Loucy (cell line): Measurements from ENCODE around the gene BRSK2.

Experiments
- H2AFZ ChIP-seq: fragments of 200-600 bp; sonication (generic); 2 replicates; pipeline ENCODE4 v1.6.0; 2016; ENCODE audit warnings: antibody characterized with exemption, mild to moderate bottlenecking, low read length, moderate library complexity
- H3F3A ChIP-seq: fragments of 200-600 bp; 2 replicates; pipeline ENCODE4 v1.6.0; 2016; ENCODE audit warnings: antibody characterized with exemption, low read depth, mild to moderate bottlenecking
- H3K27me3 ChIP-seq: fragments of 200-600 bp; sonication (generic); 2 replicates; pipeline ENCODE4 v1.6.1; 2014; ENCODE audit warnings: low read length, mild to moderate bottlenecking; ENCODE audit not compliant: insufficient read depth, poor library complexity, severe bottlenecking
- H3K36me3 ChIP-seq: fragments of 200-600 bp; sonication (generic); 2 replicates; pipeline ENCODE4 v1.6.1; 2016; ENCODE audit warnings: low read length; ENCODE audit not compliant: insufficient read depth
- H3K4me1 ChIP-seq: fragments of 200-600 bp; sonication (generic); 2 replicates; pipeline ENCODE4 v1.5.1; 2014; ENCODE audit warnings: low read length, mild to moderate bottlenecking; ENCODE audit not compliant: insufficient read depth, poor library complexity, severe bottlenecking
- H3K4me2 ChIP-seq: fragments of 200-600 bp; sonication (generic); 2 replicates; pipeline ENCODE4 v1.6.0; 2014; ENCODE audit warnings: antibody characterized with exemption, low read length, low read depth, mild to moderate bottlenecking; ENCODE audit not compliant: poor library complexity, severe bottlenecking
- H3K4me3 ChIP-seq: fragments of 200-600 bp; sonication (generic); 2 replicates; pipeline ENCODE4 v1.5.1; 2014; ENCODE audit warnings: low read length, mild to moderate bottlenecking, mixed read lengths; ENCODE audit not compliant: poor library complexity, severe bottlenecking
- H3K79me2 ChIP-seq: fragments of 200-600 bp; sonication (generic); 2 replicates; pipeline ENCODE4 v1.6.1; 2014; ENCODE audit warnings: low read length; ENCODE audit not compliant: insufficient read depth
- H3K9ac ChIP-seq: fragments of 200-600 bp; sonication (generic); 2 replicates; pipeline ENCODE4 v1.6.0; 2014; ENCODE audit warnings: mild to moderate bottlenecking, low read depth, low read length, moderate library complexity; ENCODE audit not compliant: poor library complexity, severe bottlenecking
- H3K9me2 ChIP-seq: fragments of 200-600 bp; sonication (generic); replicated peaks from 2 replicates; pipeline ENCODE4 v1.6.1; 2016; ENCODE audit warnings: low read depth, low read length, mixed read lengths
- H3K9me3 ChIP-seq: fragments of 200-600 bp; sonication (generic); 2 replicates; pipeline ENCODE4 v1.6.1; 2014; ENCODE audit warnings: mild to moderate bottlenecking, antibody characterized with exemption, low read length, low read depth; ENCODE audit not compliant: insufficient read depth
- H4K20me1 ChIP-seq: fragments of 200-600 bp; sonication (generic); 2 replicates; pipeline ENCODE4 v1.6.0; 2014; ENCODE audit warnings: antibody characterized with exemption, low read length, mild to moderate bottlenecking; ENCODE audit not compliant: insufficient read depth, poor library complexity, severe bottlenecking
- EZH2phosphoT487 ChIP-seq: fragments of 200-600 bp; IDR thresholded peaks from 2 replicates; pipeline ENCODE4 v1.6.1; 2018; ENCODE audit warnings: antibody characterized with exemption, mild to moderate bottlenecking, moderate library complexity, borderline replicate concordance
- TF ChIP-seq, protein P1 (sequence below): fragments of 200-600 bp; sonication (generic); conservative IDR thresholded peaks from 2 replicates; pipeline ENCODE4 v1.5.1; 2014; ENCODE audit warnings: mild to moderate bottlenecking, antibody characterized with exemption, low read length

BRSK2 gene

GRCh38 chr11:1387961-1388762 is 1.6 kb upstream of the BRSK2 start:
- TF ChIP-seq, protein P1, sequence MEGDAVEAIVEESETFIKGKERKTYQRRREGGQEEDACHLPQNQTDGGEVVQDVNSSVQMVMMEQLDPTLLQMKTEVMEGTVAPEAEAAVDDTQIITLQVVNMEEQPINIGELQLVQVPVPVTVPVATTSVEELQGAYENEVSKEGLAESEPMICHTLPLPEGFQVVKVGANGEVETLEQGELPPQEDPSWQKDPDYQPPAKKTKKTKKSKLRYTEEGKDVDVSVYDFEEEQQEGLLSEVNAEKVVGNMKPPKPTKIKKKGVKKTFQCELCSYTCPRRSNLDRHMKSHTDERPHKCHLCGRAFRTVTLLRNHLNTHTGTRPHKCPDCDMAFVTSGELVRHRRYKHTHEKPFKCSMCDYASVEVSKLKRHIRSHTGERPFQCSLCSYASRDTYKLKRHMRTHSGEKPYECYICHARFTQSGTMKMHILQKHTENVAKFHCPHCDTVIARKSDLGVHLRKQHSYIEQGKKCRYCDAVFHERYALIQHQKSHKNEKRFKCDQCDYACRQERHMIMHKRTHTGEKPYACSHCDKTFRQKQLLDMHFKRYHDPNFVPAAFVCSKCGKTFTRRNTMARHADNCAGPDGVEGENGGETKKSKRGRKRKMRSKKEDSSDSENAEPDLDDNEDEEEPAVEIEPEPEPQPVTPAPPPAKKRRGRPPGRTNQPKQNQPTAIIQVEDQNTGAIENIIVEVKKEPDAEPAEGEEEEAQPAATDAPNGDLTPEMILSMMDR = no peak; the same call in 1 of the 2 replicates
- no peak for TF ChIP-seq EZH2phosphoT487
- H3K9me2 ChIP-seq = no peaks in the 10 kb centered on the region
- no peaks in the 10 kb centered on the region for H3F3A ChIP-seq
- H3K9ac ChIP-seq = no peak overlapping the region
- H3K4me3 ChIP-seq = no peak overlapping the region
- no peak overlapping the region for H2AFZ ChIP-seq
- H3K4me2 ChIP-seq = no peak overlapping the region
- no peaks in the 10 kb centered on the region for H3K36me3 ChIP-seq
- H3K27me3 ChIP-seq = no peaks in the 10 kb centered on the region
- no peaks in the 10 kb centered on the region; the same call in 1 of the 2 replicates for H3K9me3 ChIP-seq
- no peaks in the 10 kb centered on the region for H4K20me1 ChIP-seq
- no peaks in the 10 kb centered on the region for H3K4me1 ChIP-seq
- no peaks in the 10 kb centered on the region for H3K79me2 ChIP-seq

DNA sequence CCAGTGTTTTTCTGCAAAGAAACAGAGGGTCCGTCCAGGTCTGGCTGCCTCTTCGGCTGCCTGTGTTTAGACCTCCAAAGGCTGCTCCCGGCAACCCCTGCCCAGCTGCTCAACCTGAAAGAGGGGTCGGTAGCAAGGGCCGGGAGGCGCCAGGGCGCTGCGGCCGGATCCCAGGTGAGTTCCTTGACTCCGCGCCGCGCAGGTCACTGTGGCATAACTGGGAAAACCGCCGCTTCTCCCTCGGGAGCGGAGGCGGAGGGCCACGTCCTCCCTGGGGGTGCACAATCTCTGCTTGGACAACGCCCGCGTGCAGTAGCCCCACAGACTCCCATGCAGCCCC is 1.0 kb upstream of the BRSK2 start:
- Histone ChIP-seq H3K4me2 (no peak overlapping the region), H3F3A (no peaks in the 10 kb centered on the region), H3K27me3 (no peaks in the 10 kb centered on the region), H3K79me2 (no peaks in the 10 kb centered on the region), H3K4me3 (no peak overlapping the region), H3K36me3 (no peaks in the 10 kb centered on the region), H3K9me2 (no peaks in the 10 kb centered on the region), H3K9me3 (no peaks in the 10 kb centered on the region; the same call in 1 of the 2 replicates), H2AFZ (no peak overlapping the region), H3K9ac (no peak overlapping the region), H4K20me1 (no peaks in the 10 kb centered on the region), H3K4me1 (no peaks in the 10 kb centered on the region)
- no peak for TF ChIP-seq EZH2phosphoT487
- TF ChIP-seq, protein P1 = no peak

DNA sequence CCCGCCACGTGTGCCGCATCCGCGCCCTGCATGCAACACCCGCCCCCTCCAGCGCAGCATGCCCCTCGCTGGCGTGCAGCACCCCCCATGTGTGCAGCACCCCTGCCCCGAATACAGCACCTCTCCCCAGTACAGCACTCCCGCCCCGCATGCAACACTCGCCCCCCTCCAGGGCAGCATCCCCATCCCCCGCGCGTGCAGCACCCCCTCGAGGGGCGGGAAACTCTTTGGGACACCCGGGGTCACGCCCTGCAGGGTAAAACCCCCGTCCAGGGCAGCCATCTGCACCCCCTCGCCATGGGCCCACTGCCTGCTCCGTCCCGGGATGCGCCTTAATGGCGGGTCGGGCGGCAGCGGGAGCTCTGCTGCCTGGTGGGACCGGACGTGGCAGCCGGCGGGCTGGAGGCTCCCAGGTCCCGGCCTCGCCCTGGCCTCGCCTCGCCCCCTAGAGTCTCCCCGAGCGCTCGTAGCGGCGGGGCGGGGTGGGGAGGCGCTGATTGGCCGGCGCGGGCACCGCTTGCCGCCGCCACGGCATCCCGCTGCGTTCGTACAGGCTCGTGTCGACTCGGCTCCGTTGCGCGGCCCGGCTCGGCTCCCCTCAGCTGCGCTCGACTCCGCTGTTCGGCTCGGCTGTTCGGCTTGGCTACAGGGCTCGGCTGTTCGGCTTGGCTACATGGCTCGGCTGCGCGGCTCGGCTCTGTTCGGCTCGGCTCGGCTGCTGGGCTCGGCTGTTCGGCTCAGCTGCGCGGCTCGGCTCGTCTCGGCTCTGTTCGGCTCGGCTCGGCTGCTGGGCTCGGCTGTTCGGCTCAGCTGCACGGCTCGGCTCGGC is 417 bp upstream of the BRSK2 start:
- H2AFZ ChIP-seq = no peak overlapping the region
- no peaks in the 10 kb centered on the region for H3K36me3 ChIP-seq
- H3K4me1 ChIP-seq = no peaks in the 10 kb centered on the region
- H3K27me3 ChIP-seq = no peaks in the 10 kb centered on the region
- TF ChIP-seq, protein P1 = no peak
- no peak for TF ChIP-seq EZH2phosphoT487
- no peak overlapping the region for H3K9ac ChIP-seq
- H3K4me3 ChIP-seq = no peak overlapping the region
- no peaks in the 10 kb centered on the region; the same call in 1 of the 2 replicates for H3K9me3 ChIP-seq
- H3K4me2 ChIP-seq = no peak overlapping the region
- no peaks in the 10 kb centered on the region for H4K20me1 ChIP-seq
- no peaks in the 10 kb centered on the region for H3K9me2 ChIP-seq
- H3F3A ChIP-seq = no peaks in the 10 kb centered on the region
- no peaks in the 10 kb centered on the region for H3K79me2 ChIP-seq
